C4-2B (cell line): ENCODE results near the gene MYCBP2.

ENCODE experiments used
- ZFX ChIP-seq: fragments of 450-650 bp; IDR thresholded peaks from 2 replicates; pipeline ENCODE4 v1.6.1; 2017
- TF ChIP-seq, protein P1 (sequence below): fragments of 450-650 bp; conservative IDR thresholded peaks from 2 replicates; pipeline ENCODE4 v1.5.1; 2017; ENCODE audit warnings: mild to moderate bottlenecking

GRCh38 chr13:77176350-77176749 lies 150.5 kb downstream of the MYCBP2 start:
- TF ChIP-seq, protein P1, sequence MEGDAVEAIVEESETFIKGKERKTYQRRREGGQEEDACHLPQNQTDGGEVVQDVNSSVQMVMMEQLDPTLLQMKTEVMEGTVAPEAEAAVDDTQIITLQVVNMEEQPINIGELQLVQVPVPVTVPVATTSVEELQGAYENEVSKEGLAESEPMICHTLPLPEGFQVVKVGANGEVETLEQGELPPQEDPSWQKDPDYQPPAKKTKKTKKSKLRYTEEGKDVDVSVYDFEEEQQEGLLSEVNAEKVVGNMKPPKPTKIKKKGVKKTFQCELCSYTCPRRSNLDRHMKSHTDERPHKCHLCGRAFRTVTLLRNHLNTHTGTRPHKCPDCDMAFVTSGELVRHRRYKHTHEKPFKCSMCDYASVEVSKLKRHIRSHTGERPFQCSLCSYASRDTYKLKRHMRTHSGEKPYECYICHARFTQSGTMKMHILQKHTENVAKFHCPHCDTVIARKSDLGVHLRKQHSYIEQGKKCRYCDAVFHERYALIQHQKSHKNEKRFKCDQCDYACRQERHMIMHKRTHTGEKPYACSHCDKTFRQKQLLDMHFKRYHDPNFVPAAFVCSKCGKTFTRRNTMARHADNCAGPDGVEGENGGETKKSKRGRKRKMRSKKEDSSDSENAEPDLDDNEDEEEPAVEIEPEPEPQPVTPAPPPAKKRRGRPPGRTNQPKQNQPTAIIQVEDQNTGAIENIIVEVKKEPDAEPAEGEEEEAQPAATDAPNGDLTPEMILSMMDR = no peak
- TF ChIP-seq ZFX = no peak
